PC-9 (cell line): ENCODE results near the gene TMEM225B. TPM values are rescaled to one million over a fixed set of nuclear protein-coding genes. Genes with fewer than 3 reads are reported as not detected.
"Not testable (repeated sequence)": the region's sequence is repeated elsewhere in the genome, so short reads cannot be mapped to it uniquely, and the experiment has no call there.

Source experiments
- BruUV-seq: library from RNA; stranded (reverse); fragments of 400-500 nt; replicated peaks from 2 replicates; lab custom pipeline; 2021; lab: Mats Ljungman, UMichigan
- CTCF ChIA-PET: fragments of 300-600 bp; sonication (Branson Sonifier 250); formaldehyde crosslinking; loops from one replicate; lab custom pipeline; 2022; ENCODE audit warnings: antibody characterized with exemption; lab: Charles Lee
- POLR2A ChIA-PET: fragments of 300-600 bp; sonication (Branson Sonifier 250); formaldehyde crosslinking; loops from one replicate; lab custom pipeline; 2022; ENCODE audit warnings: antibody characterized with exemption; ENCODE audit not compliant: unreplicated experiment; lab: Charles Lee
- DNase-seq, 2 experiments: peaks; one replicate each; pipeline versions ENCODE4 v3.0.0 to v3.0.0-alpha.2; 2015 to 2022; ENCODE audit warnings: mixed read lengths in 1 of 2
- H2AFZ ChIP-seq: fragments of 200-600 bp; sonication (generic); 2 replicates; pipeline ENCODE4 v1.8.1; 2017; ENCODE audit warnings: antibody characterized with exemption
- H3F3A ChIP-seq: fragments of 200-600 bp; sonication (generic); 2 replicates; pipeline ENCODE4 v1.8.1; 2017; ENCODE audit warnings: antibody characterized with exemption, mild to moderate bottlenecking, low read depth; ENCODE audit not compliant: insufficient read depth
- H3K27ac ChIP-seq: fragments of 200-600 bp; sonication (generic); 2 replicates; pipeline ENCODE4 v1.6.1; 2016; ENCODE audit warnings: mixed run types
- H3K27me3 ChIP-seq: fragments of 200-600 bp; sonication (generic); 2 replicates; pipeline ENCODE4 v1.6.1; 2016; ENCODE audit warnings: low read depth, mixed run types; ENCODE audit not compliant: insufficient read depth
- H3K36me3 ChIP-seq: fragments of 200-600 bp; sonication (generic); 2 replicates; pipeline ENCODE4 v1.6.1; 2016; ENCODE audit warnings: low read depth, mixed run types
- H3K4me1 ChIP-seq: fragments of 200-600 bp; sonication (generic); replicated peaks from 2 replicates; pipeline ENCODE4 v1.6.1; 2016; ENCODE audit warnings: mixed run types; ENCODE audit not compliant: insufficient read depth
- H3K4me2 ChIP-seq: fragments of 200-600 bp; sonication (generic); 2 replicates; pipeline ENCODE4 v1.6.1; 2017; ENCODE audit warnings: mixed run types
- H3K4me3 ChIP-seq: fragments of 200-600 bp; sonication (generic); 2 replicates; pipeline ENCODE4 v1.6.1; 2016; ENCODE audit warnings: mixed run types
- H3K79me2 ChIP-seq: fragments of 200-600 bp; sonication (generic); 2 replicates; pipeline ENCODE4 v1.6.1; 2017; ENCODE audit warnings: low read depth, mixed run types
- H3K9me2 ChIP-seq: fragments of 200-600 bp; sonication (generic); 2 replicates; pipeline ENCODE4 v1.8.1; 2017; ENCODE audit warnings: mild to moderate bottlenecking; ENCODE audit not compliant: insufficient read depth
- H3K9me3 ChIP-seq: fragments of 200-600 bp; sonication (generic); 2 replicates; pipeline ENCODE4 v1.8.1; 2016; ENCODE audit warnings: low read depth; ENCODE audit not compliant: insufficient read depth
- H4K20me1 ChIP-seq: fragments of 200-600 bp; sonication (generic); 2 replicates; pipeline ENCODE4 v1.8.1; 2017; ENCODE audit not compliant: insufficient read depth
- intact Hi-C: fragments of 100-400 bp; cut with micrococcal nuclease; formaldehyde crosslinking; loops from one replicate; pipeline ENCODE4 v1.10.0; 2022; ENCODE audit not compliant: unreplicated experiment
- total RNA-seq: library from RNA; stranded (reverse); gene quantifications from 2 replicates; pipeline ENCODE4 v1.2.3, GENCODE V29; 2021

The TMEM225B gene
- total RNA-seq, 1 experiment from 2014 or later = 1.5 TPM

DNA sequence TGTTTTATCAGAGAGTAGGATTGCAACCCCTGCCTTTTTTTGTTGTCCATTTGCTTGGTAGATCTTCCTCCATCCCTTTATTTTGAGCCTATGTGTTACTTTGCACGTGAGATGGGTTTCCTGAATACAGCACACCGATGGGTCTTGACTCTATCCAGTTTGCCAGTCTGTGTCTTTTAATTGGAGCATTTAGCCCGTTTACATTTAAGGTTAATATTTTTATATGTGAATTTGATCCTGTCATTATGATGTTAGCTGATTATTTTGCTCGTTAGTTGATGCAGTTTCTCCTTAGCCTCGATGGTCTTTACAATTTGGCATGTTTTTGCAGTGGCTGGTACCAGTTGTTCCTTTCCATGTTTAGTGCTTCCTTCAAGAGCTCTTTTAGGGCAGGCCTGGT lies 59.8 kb downstream of the TMEM225B start:
- H3K4me2 ChIP-seq, intact Hi-C loops, H3K4me1 ChIP-seq, H2AFZ ChIP-seq, H3K9me2 ChIP-seq, POLR2A ChIA-PET, CTCF ChIA-PET, H4K20me1 ChIP-seq, H3K4me3 ChIP-seq, H3F3A ChIP-seq, H3K27ac ChIP-seq, H3K79me2 ChIP-seq, DNase-seq, H3K9me3 ChIP-seq, H3K36me3 ChIP-seq, H3K27me3 ChIP-seq, BruUV-seq: not testable (repeated sequence)

Other genes with a start within 250 kb of the TMEM225B start
- gene ARPC1B, start 223.5 kb upstream of the TMEM225B start, total RNA-seq = 276 and 289 TPM in 2 replicates
- gene PDAP1, start 189.7 kb upstream of the TMEM225B start, total RNA-seq = 141 and 180 TPM in 2 replicates
- gene BUD31, start 189.3 kb upstream of the TMEM225B start, total RNA-seq = 167 and 178 TPM in 2 replicates
- gene PTCD1, start 159.5 kb upstream of the TMEM225B start, total RNA-seq = 8.0 and 8.8 TPM in 2 replicates
- gene CPSF4, start 159.3 kb upstream of the TMEM225B start, total RNA-seq = 69.0 and 81.5 TPM in 2 replicates
- 251 and 660 TPM in 2 replicates for gene ATP5MF, start 132.1 kb upstream of the TMEM225B start, total RNA-seq
- gene ZNF789, start 125.4 kb upstream of the TMEM225B start, total RNA-seq = 30.8 and 38.8 TPM in 2 replicates
- gene ZNF394, start 98.0 kb upstream of the TMEM225B start, total RNA-seq = 21.1 and 34.1 TPM in 2 replicates
- 10.0 and 13.2 TPM in 2 replicates for gene ZKSCAN5, start 93.6 kb upstream of the TMEM225B start, total RNA-seq
- 6.9 and 7.1 TPM in 2 replicates for gene FAM200A, start 46.2 kb upstream of the TMEM225B start, total RNA-seq
- gene ZNF655, start 39.6 kb upstream of the TMEM225B start, total RNA-seq = 75.6 and 83.0 TPM in 2 replicates
- 20.5 and 21.8 TPM in 2 replicates for gene ZSCAN25, start 18.7 kb downstream of the TMEM225B start, total RNA-seq
- 2.0 and 3.2 TPM in 2 replicates for gene CYP3A5, start 81.7 kb downstream of the TMEM225B start, total RNA-seq
- not detected in 2 replicates for gene CYP3A7, start 136.9 kb downstream of the TMEM225B start, total RNA-seq
- not detected in 2 replicates for gene CYP3A4, start 185.9 kb downstream of the TMEM225B start, total RNA-seq
- gene CYP3A43, start 229.7 kb downstream of the TMEM225B start, total RNA-seq = not detected in 2 replicates